ENCODE data around the gene DDAH1. TPM values are rescaled to one million over a fixed set of nuclear protein-coding genes. Genes with fewer than 3 reads are reported as not detected.

DDAH1 gene
- total RNA-seq, 1 experiment from 2014 or later: 36.3 TPM

GRCh38 chr1:85268801-85269585 lies 196.0 kb downstream of the DDAH1 start:
- peaks cover 16 to 64% (median 50%) of the 10 kb centered on the region in 3 experiments for H3K36me3 Mint-ChIP-seq (ENCODE audit: insufficient read depth in 1 of 3, low read depth in 3 of 3)
- H3K56ac ChIP-seq (ENCODE audit: insufficient read length, low read depth, low read length): no peak overlapping the region
- no peak overlapping the region for H4K5ac ChIP-seq (ENCODE audit: insufficient read length, low read depth, low read length)
- DNase-seq: no peak
- no peak overlapping the region for H2BK120ac ChIP-seq (ENCODE audit: low read depth, low read length, poor library complexity, severe bottlenecking)
- no peak for TF ChIP-seq CTCF (conservative IDR thresholded peaks at IDR 0.05)
- no peak overlapping the region for H3K23ac ChIP-seq (ENCODE audit: insufficient read length, low read depth, low read length)
- no peak overlapping the region for H2BK15ac ChIP-seq (ENCODE audit: low read depth, low read length)
- H3K9ac ChIP-seq (ENCODE audit: extremely low read depth, insufficient read length, low read length): no peak overlapping the region
- no peaks in the 10 kb centered on the region for H3K4me1 Mint-ChIP-seq
- no peaks in the 10 kb centered on the region for H3K9me3 ChIP-seq (ENCODE audit: control insufficient read depth, low read depth, low read length)
- H3K27me3 ChIP-seq (ENCODE audit: insufficient read depth, low read length): no peaks in the 10 kb centered on the region
- H4K91ac ChIP-seq (ENCODE audit: insufficient read length, low read depth, low read length): no peak overlapping the region
- H2AFZ ChIP-seq (ENCODE audit: low read length): no peak overlapping the region
- no peak overlapping the region for H3K14ac ChIP-seq (ENCODE audit: insufficient read depth, low read length)
- no peaks in the 10 kb centered on the region for H4K20me1 ChIP-seq (ENCODE audit: control insufficient read depth, insufficient read depth, insufficient read length)
- no peaks in the 10 kb centered on the region for H3K27me3 Mint-ChIP-seq (ENCODE audit: low read depth)
- H3K27ac ChIP-seq (ENCODE audit: insufficient read length, low read depth, low read length): no peak overlapping the region
- H3K27ac Mint-ChIP-seq: no peak overlapping the region
- no peak overlapping the region for H3K4ac ChIP-seq (ENCODE audit: low read depth, low read length)
- H3K9me3 Mint-ChIP-seq: no peaks in the 10 kb centered on the region
- no peak overlapping the region for H2BK20ac ChIP-seq (ENCODE audit: low read depth, low read length, poor library complexity, severe bottlenecking)
- no peak overlapping the region for H2BK12ac ChIP-seq (ENCODE audit: insufficient read length, low read depth, low read length)
- no peaks in the 10 kb centered on the region for H3K4me1 ChIP-seq (ENCODE audit: insufficient read depth, low read length)
- H2BK5ac ChIP-seq (ENCODE audit: insufficient read length, low read length): no peak overlapping the region
- no peaks in the 10 kb centered on the region for H3K79me1 ChIP-seq (ENCODE audit: insufficient read depth, low read depth, low read length, poor library complexity, severe bottlenecking)
- no peak overlapping the region for H4K8ac ChIP-seq (replicated peaks; ENCODE audit: insufficient read length, low read depth, low read length)
- no peak overlapping the region for H3K4me2 ChIP-seq (ENCODE audit: insufficient read depth, insufficient read length, low read length)
- no peak overlapping the region for H3K18ac ChIP-seq (ENCODE audit: insufficient read length, low read depth, low read length)
- no peak overlapping the region for H2AK5ac ChIP-seq (ENCODE audit: insufficient read length, low read length)
- H3K4me3 Mint-ChIP-seq: no peak overlapping the region
- H3K79me2 ChIP-seq (ENCODE audit: insufficient read depth, low read length): peaks cover under 1% of the 10 kb centered on the region; the same call in 1 of the 2 replicates
- H3T11ph ChIP-seq (ENCODE audit: low read length): no peak overlapping the region
- WGBS (ENCODE audit: extremely low coverage, insufficient read length, low lambda C conversion rate): no CpG with 5 or more reads among the region's 5 CpGs
- H3K23me2 ChIP-seq (ENCODE audit: insufficient read length, low read depth, low read length, poor library complexity, severe bottlenecking): no peaks in the 10 kb centered on the region

Other genes with a start within 250 kb of the DDAH1 start
- 45.1 and 48.2 TPM in 2 replicates for gene C1orf52, start 205.5 kb downstream of the DDAH1 start, total RNA-seq (2021)
- 26.1 and 29.4 TPM in 2 replicates for gene BCL10, start 188.5 kb downstream of the DDAH1 start, total RNA-seq (2021)
- gene CCN1, start 115.6 kb upstream of the DDAH1 start, total RNA-seq (2021): 57.1 and 59.1 TPM in 2 replicates
- gene ZNHIT6, start 243.3 kb upstream of the DDAH1 start, total RNA-seq (2021): 21.5 and 21.9 TPM in 2 replicates

All from H9 (cell line).